NCI-H510A treated with DMSO at 0.1 percent for 48 hours (cell line): Measurements from ENCODE around the gene MCCD1.

Source experiments
- DNase-seq: peaks from one replicate; lab custom pipeline; 2025; lab: John Stamatoyannopoulos, UW

The MCCD1 gene

DNA sequence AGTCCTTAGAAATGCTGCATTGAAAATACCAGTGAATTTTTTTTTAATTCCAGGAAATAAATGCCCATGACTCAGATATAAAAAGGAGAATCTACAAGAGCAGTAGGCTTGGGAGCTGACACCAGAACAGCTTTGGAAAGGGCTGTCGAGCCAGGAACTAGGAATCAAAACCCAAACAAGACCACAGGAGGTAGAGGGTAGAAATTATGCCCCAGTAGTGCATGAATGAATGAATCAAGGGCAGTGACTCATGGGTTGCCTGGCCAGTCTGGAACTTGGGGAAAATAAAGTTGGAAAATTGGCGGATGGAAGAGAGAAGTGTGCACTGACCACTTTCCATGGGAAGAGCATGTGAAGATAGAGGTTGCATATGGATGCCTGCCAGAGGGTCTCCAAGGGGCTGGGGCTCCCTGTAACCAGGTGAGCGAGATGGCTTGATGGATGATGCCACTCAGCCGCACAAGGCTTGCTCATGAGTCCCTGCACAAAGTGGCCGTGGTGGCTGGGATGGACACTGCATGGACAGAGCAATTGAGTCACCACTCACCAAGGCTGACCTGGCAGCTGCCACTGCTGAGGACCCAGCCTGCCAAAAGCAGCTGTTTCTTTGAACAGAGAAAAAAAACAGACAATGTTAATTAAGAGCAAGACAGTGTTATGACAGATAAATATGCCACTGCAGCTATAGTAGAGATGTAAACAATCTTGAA lies 15.2 kb upstream of the MCCD1 start:
- no peak for DNase-seq

- DNase-seq = no peak
Observed at GRCh38 chr6:31521835-31522234, 6.9 kb upstream of the MCCD1 start.

GRCh38 chr6:31525553-31525931 lies 3.2 kb upstream of the MCCD1 start:
- DNase-seq = no peak

GRCh38 chr6:31525932-31526591 lies 2.7 kb upstream of the MCCD1 start:
- DNase-seq = no peak

DNA sequence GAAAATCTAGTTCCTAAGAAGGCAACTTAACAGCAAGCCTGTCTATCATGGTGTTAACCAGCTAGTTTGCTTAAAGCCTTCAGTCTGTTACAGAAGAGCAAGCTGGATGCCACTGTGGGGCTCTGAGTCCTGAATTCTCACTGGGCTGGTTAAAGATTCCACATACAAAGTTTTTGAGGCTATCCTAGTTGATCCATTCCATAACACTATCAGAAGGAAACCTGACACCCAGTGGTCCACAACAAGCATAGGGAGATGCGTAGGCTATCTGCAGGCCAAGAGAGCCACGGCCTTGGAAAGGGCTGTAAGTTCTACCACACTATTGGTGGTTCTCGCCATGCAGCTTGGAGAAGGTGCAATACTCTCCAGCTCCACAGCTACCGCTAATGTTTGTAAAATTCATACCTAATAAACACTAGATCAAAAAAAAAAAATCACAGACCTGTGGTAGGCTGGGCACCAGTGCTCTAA lies 420 bp upstream of the MCCD1 start:
- no peak for DNase-seq

DNA sequence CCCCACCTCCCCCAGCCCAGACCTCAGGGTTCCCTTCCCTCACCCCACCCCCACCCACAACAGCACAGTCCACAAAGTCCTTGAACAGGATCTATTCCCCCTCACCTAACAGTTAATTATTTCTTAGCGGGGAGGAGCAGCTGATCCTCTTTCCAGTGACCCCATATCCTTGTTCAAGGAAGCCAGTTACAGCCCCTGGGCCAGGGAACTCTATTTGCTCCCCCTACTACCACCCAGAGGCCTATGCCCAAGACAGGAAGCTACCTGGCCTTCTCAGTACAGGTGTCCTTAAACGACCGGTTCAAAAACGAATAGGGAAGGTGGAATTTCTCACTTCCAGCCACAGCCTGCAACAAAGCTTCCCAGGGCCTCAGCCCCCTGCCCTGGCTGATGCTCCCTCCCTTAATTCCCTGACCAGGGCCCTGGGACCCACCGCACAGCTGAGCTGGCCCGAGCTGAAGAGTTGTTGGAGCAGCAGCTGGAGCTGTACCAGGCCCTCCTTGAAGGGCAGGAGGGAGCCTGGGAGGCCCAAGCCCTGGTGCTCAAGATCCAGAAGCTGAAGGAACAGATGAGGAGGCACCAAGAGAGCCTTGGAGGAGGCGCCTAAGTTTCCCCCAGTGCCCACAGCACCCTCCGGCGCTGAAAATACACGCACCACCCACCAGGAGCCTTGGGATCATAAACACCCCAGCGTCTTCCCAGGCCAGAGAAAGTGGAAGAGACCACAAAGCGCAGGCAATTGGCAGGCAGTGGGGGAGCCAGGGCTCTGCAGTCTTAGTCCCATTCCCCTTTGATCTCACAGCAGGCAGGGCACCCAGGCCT lies 778 bp downstream of the MCCD1 start:
- no peak for DNase-seq

DNA sequence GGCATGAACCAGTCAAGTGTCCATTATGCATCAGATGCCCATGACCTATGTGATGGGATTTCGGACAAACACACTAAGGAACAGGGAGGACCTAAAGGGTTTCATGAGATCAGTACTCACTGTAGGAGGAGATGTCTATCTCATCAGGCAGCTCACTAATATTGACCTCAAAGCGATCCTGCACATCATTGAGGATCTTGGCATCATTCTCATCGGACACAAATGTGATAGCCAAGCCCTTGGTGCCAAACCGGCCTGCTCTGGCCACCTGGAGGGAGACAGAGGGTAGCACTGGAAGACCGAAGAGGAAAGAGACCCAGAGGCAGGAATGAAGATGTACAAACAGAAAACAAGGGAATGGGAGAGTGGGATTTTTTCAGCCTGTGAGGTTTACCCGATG lies 1.9 kb downstream of the MCCD1 start:
- DNase-seq = no peak

GRCh38 chr6:31531162-31531561 lies 2.4 kb downstream of the MCCD1 start:
- no peak for DNase-seq

DNA sequence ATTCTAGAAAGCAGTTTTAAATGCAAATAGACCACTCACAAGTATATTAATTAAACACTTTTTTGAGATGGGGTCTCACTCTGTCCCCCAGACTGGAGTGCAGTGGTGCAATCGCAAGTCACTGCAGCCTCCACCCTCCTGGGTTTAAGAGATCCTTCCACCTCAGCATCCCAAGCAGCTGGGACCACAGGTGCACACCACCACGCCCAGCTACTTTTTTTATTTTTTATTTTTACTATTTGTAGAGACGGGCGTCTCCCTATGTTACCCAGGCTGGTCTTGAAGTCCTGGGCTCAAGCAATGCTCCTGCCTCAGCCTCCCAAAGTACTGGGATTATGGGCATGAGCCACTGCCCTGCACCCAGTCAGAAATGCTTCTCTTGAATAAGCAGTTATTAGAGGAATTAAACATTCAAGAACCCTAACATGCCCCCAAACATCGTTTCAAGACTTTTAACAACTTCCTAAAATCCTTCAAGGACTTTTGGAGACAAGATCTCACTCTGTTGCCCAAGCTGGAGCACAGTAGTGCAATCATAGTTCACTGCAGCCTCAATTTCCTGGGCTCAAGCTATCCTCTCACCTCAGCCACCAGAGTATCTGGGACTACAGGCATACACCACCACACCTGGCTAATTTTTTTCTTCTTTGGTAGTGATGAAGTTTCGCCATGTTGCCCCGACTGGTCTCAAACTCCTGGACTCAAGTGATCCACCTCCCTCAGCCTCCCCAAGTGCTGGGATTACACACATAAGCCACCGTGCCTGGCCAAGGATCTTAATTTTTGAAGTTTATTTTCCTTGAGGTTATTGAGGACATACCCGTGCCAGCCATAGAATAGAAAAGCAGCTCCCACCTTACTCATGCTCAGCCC lies 3.2 kb downstream of the MCCD1 start:
- no peak for DNase-seq

- no peak for DNase-seq
Observed at GRCh38 chr6:31532644-31533454, 4.1 kb downstream of the MCCD1 start.

GRCh38 chr6:31533455-31533841 lies 4.7 kb downstream of the MCCD1 start:
- no peak for DNase-seq

- DNase-seq = no peak
Observed at GRCh38 chr6:31534011-31534410, 5.2 kb downstream of the MCCD1 start.

- DNase-seq = no peak
Observed at GRCh38 chr6:31534521-31535040, 5.8 kb downstream of the MCCD1 start.

GRCh38 chr6:31535538-31536324 lies 7.0 kb downstream of the MCCD1 start:
- DNase-seq = no peak

- DNase-seq = no peak
Observed at GRCh38 chr6:31538805-31539400, 10.1 kb downstream of the MCCD1 start.

DNA sequence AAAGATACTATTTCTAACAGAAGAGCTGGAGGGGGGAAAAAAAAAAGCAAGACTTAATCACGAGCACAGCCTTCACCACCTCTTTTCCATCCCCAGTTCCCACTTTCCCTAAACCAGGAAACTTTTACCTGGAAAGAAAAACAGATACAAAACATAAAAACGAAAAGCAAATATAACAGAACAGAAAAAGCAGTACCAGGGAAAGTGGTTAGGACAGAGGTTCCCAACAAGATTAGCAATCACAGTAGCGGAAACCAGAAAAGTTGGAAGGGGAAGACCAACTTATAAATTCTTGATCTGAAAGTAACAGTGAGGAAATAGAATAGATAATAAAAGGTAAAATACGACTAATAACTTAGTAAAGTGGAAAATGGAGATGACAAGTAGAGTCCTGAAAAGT lies 11.9 kb downstream of the MCCD1 start:
- no peak for DNase-seq

DNA sequence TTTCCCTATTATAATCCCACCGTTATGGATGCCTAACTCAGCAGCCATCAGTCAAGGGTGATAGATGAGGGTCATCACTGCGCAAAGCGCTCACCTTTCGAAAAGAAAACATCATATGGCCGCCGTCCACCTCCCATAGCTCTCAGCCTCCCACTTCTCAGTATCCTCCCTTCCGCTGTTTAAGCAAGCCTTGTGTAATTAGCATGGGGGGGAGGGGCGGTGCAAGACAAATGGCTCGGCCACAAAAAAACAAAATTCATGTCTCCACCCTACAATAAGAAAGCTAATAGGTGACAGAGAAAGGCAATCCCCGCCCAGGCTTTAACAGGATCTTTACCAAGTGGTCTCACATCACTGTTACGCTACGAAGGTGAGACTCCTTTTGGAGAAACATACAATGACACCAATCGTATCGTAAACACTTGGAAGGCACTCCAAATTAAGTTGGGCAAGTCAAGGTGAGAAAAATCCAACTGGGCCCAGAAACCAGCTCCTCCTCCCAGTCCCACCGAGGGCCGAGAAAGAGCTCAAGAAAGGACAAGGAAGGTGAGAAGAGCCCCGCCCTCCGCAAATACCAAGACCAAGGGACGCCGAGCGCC lies 12.4 kb downstream of the MCCD1 start:
- DNase-seq = peak; percentile 78

DNA sequence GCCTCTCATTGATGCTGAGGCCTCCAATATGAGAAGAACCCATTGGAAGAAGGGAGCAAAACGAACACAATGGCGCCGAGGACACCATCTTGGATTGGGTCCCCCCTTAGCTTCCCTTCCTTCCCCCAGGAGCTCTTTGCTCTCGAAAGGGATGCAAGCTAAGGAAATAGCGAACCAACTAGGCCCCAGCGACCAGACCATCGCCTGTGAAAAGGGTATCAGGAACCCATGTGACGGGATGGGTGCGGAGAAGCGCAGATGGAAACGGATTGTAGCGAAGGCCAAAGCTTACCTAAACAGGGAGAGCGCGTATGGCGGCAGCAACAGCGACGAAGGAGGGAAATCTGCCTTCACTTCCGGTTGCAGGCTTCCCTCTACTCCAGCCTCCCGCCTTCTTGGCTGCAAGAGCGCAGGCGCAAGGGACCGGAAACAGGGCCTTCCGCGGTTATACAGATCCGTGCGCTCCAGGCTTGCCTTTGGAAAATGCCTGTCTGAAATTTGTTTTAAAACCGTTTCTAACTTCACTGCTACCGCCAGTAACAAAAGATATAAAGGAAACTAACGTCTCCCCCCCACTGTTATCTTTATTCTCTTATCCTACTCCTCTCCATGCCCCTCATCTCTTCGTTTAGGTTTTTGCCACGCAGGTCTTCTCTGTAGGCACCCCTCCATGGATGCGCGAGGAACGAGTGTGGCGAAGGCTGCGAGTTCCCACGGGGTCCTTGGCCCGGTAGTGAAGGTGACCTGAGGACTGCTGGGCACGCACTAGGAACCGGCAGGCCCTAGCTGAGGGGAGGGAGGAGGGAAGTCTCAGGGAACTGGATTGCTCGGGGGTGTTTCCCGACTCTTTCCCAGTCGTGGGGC lies 13.1 kb downstream of the MCCD1 start, which contains the start of gene DDX39B:
Gene DDX39B, minus strand, starts transcription at position 346 of the 864 bp plus-strand sequence. CDS start 1,471 bp downstream, outside the sequence.
- DNase-seq = peak; percentile 99
